K562 (cell line): ENCODE measurements around the gene ADPRHL1. TPM values are rescaled to one million over a fixed set of nuclear protein-coding genes. Genes with fewer than 3 reads are reported as not detected.

Source experiments
- CHCHD3 ChIP-seq: fragments of 250-450 bp; sonication (Bioruptor Pico); IDR thresholded peaks from 2 replicates; pipeline ENCODE4 v2.1.2; 2022; ENCODE audit warnings: mild to moderate bottlenecking
- E2F3 ChIP-seq: fragments of 250-450 bp; sonication (Bioruptor Pico); IDR thresholded peaks from 2 replicates; pipeline ENCODE4 v1.4.0; 2020; ENCODE audit warnings: mild to moderate bottlenecking
- GATA2 ChIP-seq: sonication (generic); formaldehyde crosslinking; IDR thresholded peaks from 2 replicates; pipeline ENCODE4 v1.4.0; 2020; ENCODE audit warnings: mild to moderate bottlenecking, missing genetic modification reagents
- ILK ChIP-seq: fragments of 450-650 bp; IDR thresholded peaks from 2 replicates; pipeline ENCODE4 v1.6.1; 2016; ENCODE audit warnings: missing genetic modification characterization, low read depth, mild to moderate bottlenecking, missing compliant biosample characterization, moderate library complexity, borderline replicate concordance
- MECOM ChIP-seq: fragments of 250-450 bp; sonication (Bioruptor Pico); IDR thresholded peaks from 2 replicates; pipeline ENCODE4 v1.8.0; 2022; ENCODE audit warnings: inconsistent platforms
- PHF8 ChIP-seq: fragments of 200-600 bp; sonication (generic); IDR thresholded peaks from 2 replicates; pipeline ENCODE4 v1.6.1; 2012; ENCODE audit warnings: mixed run types, mild to moderate bottlenecking, inconsistent platforms, low read length, moderate library complexity, borderline replicate concordance
- POLR2H ChIP-seq: IDR thresholded peaks from 2 replicates; pipeline ENCODE4 v1.6.1; 2016; ENCODE audit warnings: missing genetic modification characterization, low read depth, mild to moderate bottlenecking, control low read depth, missing compliant biosample characterization, moderate library complexity
- RBM17 ChIP-seq: fragments of 200-400 bp; formaldehyde crosslinking; IDR thresholded peaks from 2 replicates; pipeline ENCODE4 v1.6.1; 2017; ENCODE audit warnings: low read depth, mild to moderate bottlenecking, low read length, borderline replicate concordance
- polyA plus RNA-seq, 8 experiments: library from polyadenylated mRNA; depleted of rRNA in 4 of 8; stranded (reverse) in 5 of 8; unstranded in 3 of 8; fragments of >200 nt; fragmentation: Nextera tagmentation in 2 of 8; fragmentation: Illumina TruSeq in 1 of 8; extraction: Ambion mirVana in 2 of 8; extraction: Trizol in 1 of 8; gene quantifications; 2 replicates each; pipeline versions ENCODE4 v1.2.1 to v1.2.3, GENCODE V29; 2011 to 2014; ENCODE audit warnings: inconsistent platforms in 1 of 8, missing spikeins in 1 of 8
- total RNA-seq, 7 experiments: library from RNA; depleted of rRNA in 6 of 7; stranded (reverse); fragments of >200 nt in 6 of 7; fragmentation: Illumina TruSeq in 2 of 7; extraction: Trizol in 2 of 7; gene quantifications; 2 replicates each; pipeline versions ENCODE4 v1.2.1 to v1.2.3, GENCODE V29; 2011 to 2021; ENCODE audit warnings: low replicate concordance in 1 of 7
- TF ChIP-seq, protein P1 (sequence below), 2 experiments: IDR thresholded peaks; 2 replicates each; pipeline ENCODE4 v1.6.1; 2012; ENCODE audit warnings: improper control_type of control experiment in 2 of 2, low read depth in 2 of 2, low read length in 2 of 2, borderline replicate concordance in 1 of 2

The ADPRHL1 gene
- total and polyA plus RNA-seq, 9 of the 15 experiments (the other 6 are each of a cell fraction or from before 2014, with no cell fraction given), result 0.06 to 0.76 (median 0.37) TPM; not detected in 1

- TF ChIP-seq, protein P1, sequence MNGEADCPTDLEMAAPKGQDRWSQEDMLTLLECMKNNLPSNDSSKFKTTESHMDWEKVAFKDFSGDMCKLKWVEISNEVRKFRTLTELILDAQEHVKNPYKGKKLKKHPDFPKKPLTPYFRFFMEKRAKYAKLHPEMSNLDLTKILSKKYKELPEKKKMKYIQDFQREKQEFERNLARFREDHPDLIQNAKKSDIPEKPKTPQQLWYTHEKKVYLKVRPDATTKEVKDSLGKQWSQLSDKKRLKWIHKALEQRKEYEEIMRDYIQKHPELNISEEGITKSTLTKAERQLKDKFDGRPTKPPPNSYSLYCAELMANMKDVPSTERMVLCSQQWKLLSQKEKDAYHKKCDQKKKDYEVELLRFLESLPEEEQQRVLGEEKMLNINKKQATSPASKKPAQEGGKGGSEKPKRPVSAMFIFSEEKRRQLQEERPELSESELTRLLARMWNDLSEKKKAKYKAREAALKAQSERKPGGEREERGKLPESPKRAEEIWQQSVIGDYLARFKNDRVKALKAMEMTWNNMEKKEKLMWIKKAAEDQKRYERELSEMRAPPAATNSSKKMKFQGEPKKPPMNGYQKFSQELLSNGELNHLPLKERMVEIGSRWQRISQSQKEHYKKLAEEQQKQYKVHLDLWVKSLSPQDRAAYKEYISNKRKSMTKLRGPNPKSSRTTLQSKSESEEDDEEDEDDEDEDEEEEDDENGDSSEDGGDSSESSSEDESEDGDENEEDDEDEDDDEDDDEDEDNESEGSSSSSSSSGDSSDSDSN (IDR thresholded peaks at IDR 0.05; ENCODE audit: borderline replicate concordance in 1 of 2, low read depth in 2 of 2, low read length in 2 of 2), result 0 out of 4 replicates have a peak, but pooled peaks of 1 of the 2 experiments have one; percentile 21
- TF ChIP-seq ILK (tag) (no peak), PHF8 (no peak), RBM17 (no peak), GATA2 (CRISPR knock-in tag) (no peak), POLR2H (tag) (no peak), CHCHD3 (CRISPR knock-in tag) (no peak), E2F3 (CRISPR knock-in tag) (no peak), MECOM (CRISPR knock-in tag) (no peak)
- TF ChIP-seq, all 486 proteins: peak for 4
These were observed 22.1 kb downstream of the ADPRHL1 start (continued) for GRCh38 chr13:113431171-113431570.
